ENCODE measurements around the gene TRIO. TPM values are rescaled to one million over a fixed set of nuclear protein-coding genes. Genes with fewer than 3 reads are reported as not detected.

TRIO gene
- total and polyA plus RNA-seq, 10 of the 15 experiments (the other 5 are each of a cell fraction or from before 2014, with no cell fraction given), result 5.1 to 96.4 (median 44.6) TPM

- FAIRE-seq (no peak), ATAC-seq (no peak), DNase-seq (ENCODE audit: low read depth, low spot score) (no peak)
- Histone ChIP-seq H2AFZ (ENCODE audit: control insufficient read depth, low read depth, low read length) (no peak overlapping the region), H3K4me3 (no peak overlapping the region), H3K9me3 (replicated peaks; ENCODE audit: control insufficient read depth, insufficient read depth, low read length) (no peaks in the 10 kb centered on the region), H3K27me3 (replicated peaks in 1 of 2; ENCODE audit: control insufficient read depth in 2 of 2, insufficient read depth in 2 of 2, low read length in 1 of 2) (no peaks in the 10 kb centered on the region), H4K20me1 (ENCODE audit: control insufficient read depth, insufficient read depth) (no peaks in the 10 kb centered on the region), H3K4me1 (ENCODE audit: control insufficient read depth, insufficient read depth, low read length) (peaks cover 10% of the 10 kb centered on the region), H3K27ac (ENCODE audit: control insufficient read depth, insufficient read depth) (no peak overlapping the region), H3K4me2 (ENCODE audit: control insufficient read depth, insufficient read depth) (no peak overlapping the region), H3K79me2 (ENCODE audit: control insufficient read depth, insufficient read depth, low read length) (no peaks in the 10 kb centered on the region), H3K9ac (ENCODE audit: control insufficient read depth, insufficient read depth, low read length) (no peak overlapping the region), H3K36me3 (ENCODE audit: control insufficient read depth in 2 of 2, insufficient read depth in 2 of 2, low read length in 1 of 2) (no peaks in the 10 kb centered on the region)
- intact Hi-C loops (cut with micrococcal nuclease; ENCODE audit: unreplicated experiment) (no loop called here), in situ Hi-C loops (cut with MboI) (no loop called here)
- no peak for TF ChIP-seq ZBED1 (IDR thresholded peaks at IDR 0.05; ENCODE audit: borderline replicate concordance)
- no peak for TF ChIP-seq RBBP5 (conservative IDR thresholded peaks at IDR 0.05)
- TF ChIP-seq ZNF274 (IDR thresholded peaks at IDR 0.05; ENCODE audit: insufficient read depth, insufficient read length), result no peak
- TF ChIP-seq CTCF (IDR thresholded peaks at IDR 0.05 in 2 of 3, conservative IDR thresholded peaks at IDR 0.05 in 1 of 3; ENCODE audit: control insufficient read depth in 2 of 3, extremely low read depth in 1 of 3, insufficient read depth in 1 of 3, low read depth in 3 of 3, low read length in 3 of 3), result no peak
- TF ChIP-seq MEF2A (IDR thresholded peaks at IDR 0.05; ENCODE audit: insufficient read depth, low read depth, low read length), result no peak
- TF ChIP-seq CEBPZ (IDR thresholded peaks at IDR 0.05; ENCODE audit: low read depth, low read length), result no peak
- TF ChIP-seq TAF1 (IDR thresholded peaks at IDR 0.05; ENCODE audit: borderline replicate concordance, low read depth, low read length), result no peak
- TF ChIP-seq WRNIP1 (IDR thresholded peaks at IDR 0.05; ENCODE audit: borderline replicate concordance, low read depth, low read length), result no peak
- no peak for TF ChIP-seq ESRRA (IDR thresholded peaks at IDR 0.05; ENCODE audit: low read length)
- no peak for TF ChIP-seq PAX5 (IDR thresholded peaks at IDR 0.05; ENCODE audit: borderline replicate concordance, low read depth, low read length)
- TF ChIP-seq DPF2 (IDR thresholded peaks at IDR 0.05), result no peak
- TF ChIP-seq SMC3 (IDR thresholded peaks at IDR 0.05; ENCODE audit: borderline replicate concordance, low read length), result no peak
- TF ChIP-seq USF2 (IDR thresholded peaks at IDR 0.05; ENCODE audit: borderline replicate concordance, low read depth, low read length), result no peak
- TF ChIP-seq, protein P1, sequence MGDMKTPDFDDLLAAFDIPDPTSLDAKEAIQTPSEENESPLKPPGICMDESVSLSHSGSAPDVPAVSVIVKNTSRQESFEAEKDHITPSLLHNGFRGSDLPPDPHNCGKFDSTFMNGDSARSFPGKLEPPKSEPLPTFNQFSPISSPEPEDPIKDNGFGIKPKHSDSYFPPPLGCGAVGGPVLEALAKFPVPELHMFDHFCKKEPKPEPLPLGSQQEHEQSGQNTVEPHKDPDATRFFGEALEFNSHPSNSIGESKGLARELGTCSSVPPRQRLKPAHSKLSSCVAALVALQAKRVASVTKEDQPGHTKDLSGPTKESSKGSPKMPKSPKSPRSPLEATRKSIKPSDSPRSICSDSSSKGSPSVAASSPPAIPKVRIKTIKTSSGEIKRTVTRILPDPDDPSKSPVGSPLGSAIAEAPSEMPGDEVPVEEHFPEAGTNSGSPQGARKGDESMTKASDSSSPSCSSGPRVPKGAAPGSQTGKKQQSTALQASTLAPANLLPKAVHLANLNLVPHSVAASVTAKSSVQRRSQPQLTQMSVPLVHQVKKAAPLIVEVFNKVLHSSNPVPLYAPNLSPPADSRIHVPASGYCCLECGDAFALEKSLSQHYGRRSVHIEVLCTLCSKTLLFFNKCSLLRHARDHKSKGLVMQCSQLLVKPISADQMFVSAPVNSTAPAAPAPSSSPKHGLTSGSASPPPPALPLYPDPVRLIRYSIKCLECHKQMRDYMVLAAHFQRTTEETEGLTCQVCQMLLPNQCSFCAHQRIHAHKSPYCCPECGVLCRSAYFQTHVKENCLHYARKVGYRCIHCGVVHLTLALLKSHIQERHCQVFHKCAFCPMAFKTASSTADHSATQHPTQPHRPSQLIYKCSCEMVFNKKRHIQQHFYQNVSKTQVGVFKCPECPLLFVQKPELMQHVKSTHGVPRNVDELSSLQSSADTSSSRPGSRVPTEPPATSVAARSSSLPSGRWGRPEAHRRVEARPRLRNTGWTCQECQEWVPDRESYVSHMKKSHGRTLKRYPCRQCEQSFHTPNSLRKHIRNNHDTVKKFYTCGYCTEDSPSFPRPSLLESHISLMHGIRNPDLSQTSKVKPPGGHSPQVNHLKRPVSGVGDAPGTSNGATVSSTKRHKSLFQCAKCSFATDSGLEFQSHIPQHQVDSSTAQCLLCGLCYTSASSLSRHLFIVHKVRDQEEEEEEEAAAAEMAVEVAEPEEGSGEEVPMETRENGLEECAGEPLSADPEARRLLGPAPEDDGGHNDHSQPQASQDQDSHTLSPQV (IDR thresholded peaks at IDR 0.05), result no peak
- WGBS (ENCODE audit: insufficient coverage, insufficient replicate concordance, low lambda C conversion rate, missing lambda C conversion rate), result 79% methylated on average over 12 of the region's 12 CpGs
- ChIA-PET RAD21 (ENCODE audit: unreplicated experiment) (no interaction called here), POLR2A (no interaction called here), SMC1A (ENCODE audit: uncharacterized antibody, unreplicated experiment) (no interaction called here), CTCF (interaction anchor here (0.6 kb wide), 1 partner anchor 183 kb away, joined by 3 read pairs; no protein-coding TSS in a partner anchor)
- no TSS peak for BruUV-seq (replicated peaks)
These were observed 380.3 kb downstream of the TRIO start for GRCh38 chr5:14523243-14524034.
